GM23338 (cell line): Measurements from ENCODE around the gene SNAI1. TPM values are rescaled to one million over a fixed set of nuclear protein-coding genes. Genes with fewer than 3 reads are reported as not detected.

Experiments
- ATAC-seq: fragments of 200-7000 bp; cut with Tn5 transposase; 3 replicates; pipeline ENCODE4 v1.9.1; 2020
- DNase-seq: peaks from one replicate; pipeline ENCODE4 v3.0.0-alpha.2; 2015; ENCODE audit warnings: low spot score
- H2AFZ ChIP-seq: fragments of 200-600 bp; sonication (generic); 2 replicates; pipeline ENCODE4 v1.8.0; 2016; ENCODE audit warnings: antibody characterized with exemption, mild to moderate bottlenecking, moderate library complexity
- H3F3A ChIP-seq: fragments of 200-600 bp; sonication (generic); replicated peaks from 2 replicates; pipeline ENCODE4 v1.8.0; 2017; ENCODE audit warnings: antibody characterized with exemption, mixed run types, low read depth
- H3K27ac ChIP-seq: fragments of 200-600 bp; sonication (generic); 2 replicates; pipeline ENCODE4 v1.6.1; 2016; ENCODE audit warnings: low read depth
- H3K27me3 ChIP-seq: fragments of 200-600 bp; sonication (generic); 2 replicates; pipeline ENCODE4 v1.8.0; 2016; ENCODE audit warnings: mild to moderate bottlenecking, mixed run types, moderate library complexity; ENCODE audit not compliant: insufficient read depth
- H3K36me3 ChIP-seq: fragments of 200-600 bp; sonication (generic); 2 replicates; pipeline ENCODE4 v1.8.0; 2016; ENCODE audit warnings: mild to moderate bottlenecking; ENCODE audit not compliant: insufficient read depth
- H3K4me1 ChIP-seq: fragments of 200-600 bp; sonication (generic); 2 replicates; pipeline ENCODE4 v1.8.0; 2016; ENCODE audit warnings: mild to moderate bottlenecking, moderate library complexity; ENCODE audit not compliant: insufficient read depth
- H3K4me2 ChIP-seq: fragments of 200-600 bp; sonication (generic); 2 replicates; pipeline ENCODE4 v1.7.1; 2017; ENCODE audit warnings: mixed run types
- H3K4me3 ChIP-seq: fragments of 200-600 bp; sonication (generic); 2 replicates; pipeline ENCODE4 v1.6.1; 2016; ENCODE audit warnings: mixed run types
- H3K79me2 ChIP-seq: fragments of 200-600 bp; sonication (generic); replicated peaks from 2 replicates; pipeline ENCODE4 v1.8.0; 2017; ENCODE audit warnings: mild to moderate bottlenecking; ENCODE audit not compliant: insufficient read depth
- H3K9me2 ChIP-seq: fragments of 200-600 bp; sonication (generic); 2 replicates; pipeline ENCODE4 v1.8.0; 2017; ENCODE audit not compliant: insufficient read depth
- H4K20me1 ChIP-seq: fragments of 200-600 bp; sonication (generic); replicated peaks from 2 replicates; pipeline ENCODE4 v1.8.0; 2017; ENCODE audit warnings: mild to moderate bottlenecking; ENCODE audit not compliant: insufficient read depth
- H3K27ac Mint-ChIP-seq: 2 replicates; pipeline ENCODE4 v1.8.0; 2020; ENCODE audit warnings: inconsistent platforms, mild to moderate bottlenecking, moderate library complexity, mixed read lengths
- H3K27me3 Mint-ChIP-seq: 3 replicates; pipeline ENCODE4 v1.8.0; 2022; ENCODE audit warnings: low read depth, mild to moderate bottlenecking, moderate library complexity, mixed read lengths, inconsistent platforms; ENCODE audit not compliant: insufficient read depth, poor library complexity
- H3K36me3 Mint-ChIP-seq: 3 replicates; pipeline ENCODE4 v1.8.0; 2021; ENCODE audit warnings: low read depth, mild to moderate bottlenecking, inconsistent platforms, moderate library complexity, mixed read lengths
- H3K4me1 Mint-ChIP-seq: 3 replicates; pipeline ENCODE4 v1.8.0; 2020; ENCODE audit warnings: mild to moderate bottlenecking, inconsistent platforms, mixed read lengths
- H3K4me3 Mint-ChIP-seq: 3 replicates; pipeline ENCODE4 v1.8.0; 2021; ENCODE audit warnings: moderate library complexity, mild to moderate bottlenecking, inconsistent platforms, mixed read lengths
- H3K9me3 Mint-ChIP-seq: 3 replicates; pipeline ENCODE4 v1.8.0; 2020; ENCODE audit warnings: moderate library complexity, mild to moderate bottlenecking, inconsistent platforms, mixed read lengths
- CREB1 ChIP-seq: fragments of 250-450 bp; sonication (Bioruptor Pico); IDR thresholded peaks from 2 replicates; pipeline ENCODE4 v1.5.0; 2020; ENCODE audit warnings: low read depth, mild to moderate bottlenecking, moderate library complexity
- CTCF ChIP-seq, 2 experiments: fragments of 200-600 bp in 1 of 2; sonication (generic) in 1 of 2; conservative IDR thresholded peaks; 2 replicates each; pipeline versions ENCODE4 v1.5.1 to v1.6.1; 2016 to 2017; ENCODE audit warnings: antibody characterized with exemption in 2 of 2, low read depth in 2 of 2, mild to moderate bottlenecking in 2 of 2, moderate library complexity in 1 of 2
- ETS1 ChIP-seq: IDR thresholded peaks from 2 replicates; pipeline ENCODE4 v1.6.1; 2016; ENCODE audit warnings: antibody characterized with exemption
- EZH2 ChIP-seq: fragments of 200-600 bp; sonication (generic); IDR thresholded peaks from one replicate; pipeline ENCODE4 v1.8.0; 2017; ENCODE audit warnings: antibody characterized with exemption, mild to moderate bottlenecking, low read depth; ENCODE audit not compliant: unreplicated experiment
- EZH2phosphoT487 ChIP-seq: fragments of 200-600 bp; sonication (generic); IDR thresholded peaks from one replicate; pipeline ENCODE4 v1.8.1; 2018; ENCODE audit warnings: antibody characterized with exemption; ENCODE audit not compliant: unreplicated experiment
- JUNB ChIP-seq: IDR thresholded peaks from one replicate; pipeline ENCODE4 v1.6.1; 2016; ENCODE audit warnings: antibody characterized with exemption; ENCODE audit not compliant: unreplicated experiment
- NANOG ChIP-seq: IDR thresholded peaks from 2 replicates; pipeline ENCODE4 v1.6.1; 2016; ENCODE audit warnings: antibody characterized with exemption, borderline replicate concordance
- POLR2AphosphoS5 ChIP-seq: IDR thresholded peaks from 2 replicates; pipeline ENCODE4 v1.6.1; 2016; ENCODE audit warnings: antibody characterized with exemption, low read depth
- REST ChIP-seq: IDR thresholded peaks from one replicate; pipeline ENCODE4 v1.6.1; 2018; ENCODE audit warnings: antibody characterized with exemption; ENCODE audit not compliant: unreplicated experiment
- STAT1 ChIP-seq: IDR thresholded peaks from one replicate; pipeline ENCODE4 v1.6.1; 2016; ENCODE audit warnings: antibody characterized with exemption; ENCODE audit not compliant: unreplicated experiment
- ZNF114 ChIP-seq: fragments of 250-450 bp; sonication (Bioruptor Pico); IDR thresholded peaks from 2 replicates; pipeline ENCODE4 v1.5.0; 2020; ENCODE audit warnings: mild to moderate bottlenecking, moderate library complexity
- ZNF331 ChIP-seq: fragments of 250-450 bp; sonication (Bioruptor Pico); IDR thresholded peaks from 2 replicates; pipeline ENCODE4 v1.5.0; 2020; ENCODE audit warnings: low read depth, mild to moderate bottlenecking, moderate library complexity
- ZNF462 ChIP-seq: fragments of 250-450 bp; sonication (Bioruptor Pico); IDR thresholded peaks from 2 replicates; pipeline ENCODE4 v1.5.0; 2020; ENCODE audit warnings: mild to moderate bottlenecking, moderate library complexity
- polyA plus RNA-seq: library from polyadenylated mRNA; unstranded; fragments of >200 nt; fragmentation: Nextera tagmentation; extraction: Ambion mirVana; gene quantifications from 2 replicates; pipeline ENCODE4 v1.2.1, GENCODE V29; 2016
- total RNA-seq: library from RNA; depleted of rRNA; stranded (reverse); fragments of >200 nt; shearing (Covaris generic); gene quantifications from 2 replicates; pipeline ENCODE4 v1.2.3, GENCODE V29; 2014

SNAI1 gene
- total and polyA plus RNA-seq, 2 experiments from 2014 or later: 4.2 to 8.4 TPM

- Histone ChIP-seq H2AFZ (peak overlapping the region; percentile 97), H3K4me2 (peak overlapping the region; percentile 86), H3K79me2 (peaks cover 9% of the 10 kb centered on the region), H3K36me3 (no peaks in the 10 kb centered on the region), H3K27me3 (peaks cover 41% of the 10 kb centered on the region), H3K9me2 (no peaks in the 10 kb centered on the region), H3K4me1 (peaks cover 58% of the 10 kb centered on the region), H3K27ac (no peak overlapping the region), H3F3A (0 out of 2 replicates have a peak, but pooled peaks cover 14% of the 10 kb centered on the region), H3K4me3 (peak overlapping the region; percentile 90), H4K20me1 (peaks cover 7% of the 10 kb centered on the region; the same call in 1 of the 2 replicates)
- H3K27me3 Mint-ChIP-seq: peaks cover 42% of the 10 kb centered on the region
- H3K4me3 Mint-ChIP-seq: peak overlapping the region; percentile 62
- H3K27ac Mint-ChIP-seq: no peak overlapping the region
- peaks cover 3% of the 10 kb centered on the region; the same call in 1 of the 3 replicates for H3K9me3 Mint-ChIP-seq
- ATAC-seq (peak; percentile 8; the same call in 1 of the 3 replicates), DNase-seq (no peak)
- H3K36me3 Mint-ChIP-seq: peaks cover 19% of the 10 kb centered on the region
- peaks cover 66% of the 10 kb centered on the region for H3K4me1 Mint-ChIP-seq
- no peak for TF ChIP-seq POLR2AphosphoS5
- TF ChIP-seq ETS1: no peak
- TF ChIP-seq JUNB: no peak
- TF ChIP-seq REST: no peak
- no peak for TF ChIP-seq EZH2phosphoT487
- no peak for TF ChIP-seq CTCF (conservative IDR thresholded peaks at IDR 0.05; ENCODE audit: low read depth in 2 of 2)
- no peak for TF ChIP-seq STAT1
- no peak for TF ChIP-seq NANOG
- TF ChIP-seq ZNF114 (CRISPR knock-in tag): no peak
- no peak for TF ChIP-seq EZH2
- TF ChIP-seq CREB1: no peak
- TF ChIP-seq ZNF331 (CRISPR knock-in tag): no peak
- no peak for TF ChIP-seq ZNF462
Observed at GRCh38 chr20:49982072-49982345, 771 bp upstream of the SNAI1 start.
